NCI-H2196 (cell line): ENCODE data around the gene APBA1.
"Not testable (repeated sequence)": the region's sequence is repeated elsewhere in the genome, so short reads cannot be mapped to it uniquely, and the experiment has no call there.

Experiments used
- DNase-seq: peaks from one replicate; lab custom pipeline; 2025; ENCODE audit not compliant: unreplicated experiment; lab: John Stamatoyannopoulos, UW

APBA1 gene

DNA sequence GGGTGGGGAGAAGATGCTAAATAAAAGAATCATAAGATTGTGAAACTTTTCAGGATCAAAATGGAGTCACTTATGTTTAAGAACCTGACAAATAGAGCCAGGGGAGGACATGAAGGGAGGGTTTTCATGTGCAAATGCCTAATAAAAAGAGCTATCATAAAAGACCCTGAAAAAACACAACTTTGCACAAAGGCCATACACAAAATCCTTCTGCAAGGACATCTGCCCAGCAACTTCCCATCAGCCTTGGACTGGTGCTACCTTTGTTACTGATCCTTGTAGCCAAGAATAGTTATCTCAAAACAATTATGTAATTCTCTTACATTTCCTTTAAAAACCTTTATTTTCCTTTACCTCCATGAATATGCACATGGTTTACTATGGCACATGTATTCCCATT lies 63.0 kb downstream of the APBA1 start:
- no peak for DNase-seq

DNA sequence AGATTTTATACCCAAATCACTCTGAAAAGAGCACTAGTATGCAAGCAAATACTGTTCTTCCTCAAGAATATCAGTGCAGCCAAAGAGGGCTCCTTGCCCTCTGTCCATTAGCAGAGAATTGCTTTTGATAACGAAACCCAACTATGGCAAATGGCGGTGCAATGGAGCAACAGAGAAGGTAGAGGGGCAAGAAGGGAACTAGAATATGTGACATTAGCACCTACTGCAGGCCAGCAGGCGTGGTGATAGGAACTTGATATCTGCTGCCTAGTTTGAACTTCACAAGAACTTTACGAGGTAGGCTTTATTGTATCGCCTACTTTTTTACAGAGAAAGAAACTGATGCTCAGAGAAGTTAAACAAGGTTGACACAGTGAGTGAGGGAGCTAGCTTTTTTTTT lies 66.1 kb downstream of the APBA1 start:
- DNase-seq = no peak

DNA sequence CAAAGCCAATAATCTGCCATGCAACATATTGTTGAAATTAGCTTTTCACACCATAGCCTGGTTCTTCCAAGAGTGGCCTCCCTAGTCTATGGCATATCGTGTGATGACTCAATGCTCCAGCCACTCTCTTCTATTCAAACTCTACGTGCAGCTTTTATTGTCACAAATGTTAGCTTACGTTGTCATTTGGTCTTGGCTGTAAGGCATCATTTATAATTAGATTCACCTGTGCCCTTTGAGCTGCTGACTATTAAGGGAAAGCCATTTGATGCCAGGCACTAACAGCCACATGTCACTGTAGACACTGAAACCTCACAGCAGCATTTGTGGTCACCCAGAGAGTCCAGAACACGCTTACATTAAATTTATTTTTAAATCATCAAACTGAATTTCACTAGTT lies 66.8 kb downstream of the APBA1 start:
- no peak for DNase-seq

DNA sequence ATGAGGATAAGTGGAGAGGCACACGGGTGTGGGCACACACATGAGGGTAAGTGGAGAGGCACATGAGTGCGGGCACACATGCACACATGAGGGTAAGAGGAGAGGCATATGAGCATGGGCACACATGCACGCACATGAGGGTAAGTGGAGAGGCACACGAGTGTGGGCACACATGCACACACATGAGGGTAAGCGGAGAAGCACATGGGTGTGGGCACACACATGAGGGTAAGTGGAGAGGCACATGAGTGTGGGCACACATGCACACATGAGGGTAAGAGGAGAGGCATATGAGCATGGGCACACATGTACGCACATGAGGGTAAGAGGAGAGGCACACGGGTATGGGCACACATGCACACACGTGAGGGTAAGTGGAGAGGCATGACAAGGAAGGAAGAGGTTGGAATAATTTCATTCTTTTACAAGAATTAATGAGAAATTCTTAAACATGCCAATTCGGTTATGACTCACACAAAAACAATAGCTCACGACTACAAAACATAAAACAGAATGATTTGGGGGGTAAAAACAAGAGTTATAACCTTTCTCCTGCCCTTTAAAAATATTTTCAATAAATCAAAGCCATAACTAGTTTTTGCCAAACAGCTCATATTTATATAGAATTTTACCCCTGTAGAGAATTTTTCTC lies 67.5 kb downstream of the APBA1 start:
- no peak for DNase-seq

DNA sequence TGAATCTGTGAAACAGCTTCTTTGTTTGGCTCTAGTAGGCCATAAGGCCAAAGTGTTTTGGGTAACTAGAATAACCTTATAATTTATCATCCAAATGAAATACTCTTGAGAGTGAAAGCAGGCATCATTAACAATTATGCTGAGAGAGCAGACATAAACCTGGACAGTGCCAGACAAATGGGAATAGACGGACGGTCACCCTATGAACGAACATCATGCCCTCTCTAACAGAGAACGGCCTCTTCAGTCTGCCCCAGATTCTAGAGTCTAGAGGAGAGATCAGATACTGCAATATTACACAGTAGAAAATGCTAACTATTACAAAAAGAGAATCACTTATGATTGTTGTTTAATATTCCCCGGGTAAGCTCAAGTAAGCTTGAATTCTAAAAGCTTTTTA lies 68.5 kb downstream of the APBA1 start:
- DNase-seq = no peak

DNA sequence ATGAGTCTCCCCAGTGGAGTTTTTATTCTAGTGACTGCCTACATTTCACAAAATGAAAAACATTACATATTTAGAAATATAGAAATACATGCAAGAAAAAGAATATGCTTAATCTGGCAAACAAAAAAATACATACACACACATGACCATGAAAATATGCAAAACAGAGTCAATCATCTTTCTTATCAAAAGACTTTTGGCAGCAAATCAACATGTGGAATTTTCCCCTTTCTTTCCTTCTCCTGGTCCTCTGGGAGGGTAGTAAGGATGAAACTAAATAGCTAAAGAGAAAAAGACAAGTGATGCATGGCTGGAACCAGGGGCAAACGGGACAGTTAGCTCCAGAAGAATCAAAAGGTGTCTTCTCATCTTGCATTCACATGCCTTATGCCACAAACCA lies 69.4 kb downstream of the APBA1 start:
- DNase-seq = no peak

DNA sequence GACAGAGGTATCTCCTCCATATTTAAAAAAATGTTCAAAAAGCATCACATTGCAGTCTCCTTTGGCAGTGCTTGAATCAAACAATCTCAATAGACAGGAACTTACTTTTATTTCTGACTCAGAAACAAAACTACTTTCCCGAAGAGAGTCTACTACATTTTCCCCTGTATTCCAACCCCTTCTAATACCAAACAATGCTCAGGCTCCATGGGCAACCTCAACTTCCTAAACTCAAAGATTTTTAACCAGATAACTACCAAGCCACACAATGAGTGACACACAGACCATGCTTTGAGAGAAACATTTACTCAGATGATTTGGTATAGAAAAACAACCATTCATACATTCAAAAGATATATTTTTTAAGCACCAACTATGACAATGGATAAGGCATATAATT lies 70.5 kb downstream of the APBA1 start:
- no peak for DNase-seq

DNA sequence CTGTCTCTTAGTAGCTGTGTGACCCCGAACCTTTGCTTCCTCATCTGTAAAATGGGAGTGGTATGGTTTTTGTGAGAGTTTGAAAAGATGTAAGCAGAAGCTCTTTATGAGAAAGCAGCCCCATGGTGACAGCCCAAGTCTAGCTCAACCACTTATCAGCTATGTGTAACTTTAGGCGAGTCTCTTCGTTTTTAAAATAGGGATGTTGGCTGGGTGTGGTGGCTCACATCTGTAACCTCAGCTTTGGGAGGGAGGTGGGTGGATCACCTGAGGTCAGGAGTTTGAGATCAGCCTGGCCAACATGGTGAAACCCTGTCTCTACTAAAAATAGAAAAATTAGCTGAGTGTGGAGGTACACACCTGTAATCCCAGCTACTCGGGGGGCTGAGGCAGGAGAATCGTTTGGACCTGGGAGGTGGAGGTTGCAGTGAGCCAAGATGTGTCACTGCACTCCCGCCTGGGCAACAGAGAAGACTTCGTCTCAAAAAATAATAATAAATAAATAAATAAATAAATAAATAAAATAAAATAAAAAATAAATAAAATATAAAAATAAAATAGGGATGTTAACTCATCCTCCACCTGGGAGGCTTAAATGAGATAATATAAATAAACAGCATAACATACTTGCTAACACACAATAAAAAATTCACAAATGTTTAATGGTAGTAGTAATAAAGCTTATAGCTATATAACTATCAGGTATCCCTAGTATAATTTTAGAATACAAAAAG lies 71.7 kb downstream of the APBA1 start:
- no peak for DNase-seq

DNA sequence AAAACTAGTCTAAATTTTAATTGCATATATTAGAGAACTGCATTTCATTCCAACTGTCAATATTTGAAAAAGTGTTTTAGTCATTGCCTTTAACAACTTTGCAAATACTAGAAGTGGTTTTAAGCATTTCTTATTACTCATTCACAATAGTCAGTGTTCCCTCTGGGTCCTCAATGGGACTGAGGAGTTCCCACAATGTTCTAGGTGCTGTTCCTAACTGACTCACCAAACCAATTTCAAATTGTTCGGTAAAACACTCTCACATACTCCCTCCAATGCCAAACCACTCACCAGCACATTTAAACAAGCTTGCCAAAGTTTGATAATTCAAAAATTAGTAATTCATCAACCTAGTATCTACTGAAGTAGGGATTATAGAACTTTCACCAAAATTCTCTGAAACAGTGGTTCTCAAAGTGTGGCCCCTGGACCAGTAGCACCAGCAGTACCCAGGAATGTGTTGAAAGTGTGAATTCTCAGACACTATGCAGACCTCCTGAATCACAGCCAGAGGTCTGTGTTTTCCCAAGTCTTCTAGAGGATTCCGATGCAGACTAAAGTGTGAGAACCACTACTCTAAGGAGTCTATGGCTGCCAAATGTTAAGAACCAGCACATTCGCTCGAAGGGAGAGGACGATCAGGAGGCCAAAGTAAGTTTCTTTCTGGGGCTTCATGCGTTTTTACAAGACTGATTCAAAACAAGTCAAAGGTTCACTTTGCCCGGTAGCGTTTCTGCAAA lies 72.8 kb downstream of the APBA1 start:
- DNase-seq = no peak

DNA sequence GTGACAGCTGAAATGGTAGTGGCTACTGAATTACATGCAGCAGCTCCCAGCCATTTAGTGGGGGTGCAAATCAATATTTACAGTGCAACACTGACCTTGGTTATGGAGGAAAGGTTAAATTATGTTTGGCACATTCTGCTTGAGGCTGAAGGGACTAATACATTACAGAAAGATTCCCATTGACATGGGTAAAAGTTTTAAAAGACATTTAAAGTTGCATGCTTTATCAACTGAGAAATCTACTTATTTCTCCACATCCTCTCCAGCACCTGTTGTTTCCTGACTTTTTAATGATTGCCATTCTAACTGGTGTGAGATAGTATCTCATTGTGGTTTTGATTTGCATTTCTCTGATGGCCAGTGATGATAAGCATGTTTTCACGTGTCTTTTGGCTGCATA lies 75.3 kb downstream of the APBA1 start:
- not testable (repeated sequence) for DNase-seq

DNA sequence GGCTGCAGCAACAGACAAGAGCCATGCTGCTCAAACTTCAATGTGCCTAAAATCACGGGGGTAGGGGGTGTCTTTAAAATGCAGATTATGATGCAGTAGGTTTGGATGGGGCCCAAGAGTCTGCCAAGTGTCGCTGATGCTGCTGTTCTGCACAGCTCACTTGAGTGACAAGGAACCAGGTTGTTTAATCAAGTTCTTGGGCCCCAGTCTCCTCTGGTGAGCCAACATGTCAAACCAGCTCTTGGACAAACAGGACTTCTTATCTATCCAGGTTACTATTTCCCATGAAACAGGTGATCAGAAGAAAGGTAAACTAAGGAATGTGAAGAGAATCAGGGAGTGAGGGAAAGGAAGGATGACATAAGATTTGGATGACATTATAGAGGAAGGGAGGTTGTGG lies 78.0 kb downstream of the APBA1 start:
- DNase-seq = no peak

DNA sequence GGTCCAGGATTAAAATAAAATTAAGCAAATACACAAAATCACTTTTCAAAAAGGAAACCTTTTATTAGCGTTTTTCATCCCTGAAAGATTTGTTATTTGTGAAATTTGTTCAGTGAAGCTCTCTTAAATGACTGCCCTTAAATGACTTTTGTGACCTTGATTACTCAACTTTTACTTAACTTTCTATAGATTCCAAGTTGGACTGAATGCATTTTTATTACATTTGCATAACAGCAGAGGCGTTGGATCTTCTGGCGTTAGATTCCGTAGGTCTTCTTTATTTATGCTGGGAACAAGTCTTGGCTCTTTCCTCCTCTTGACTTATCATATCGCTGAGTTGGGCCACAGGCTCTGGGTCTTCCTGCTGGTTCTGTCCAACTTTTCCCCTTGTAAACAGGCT lies 78.4 kb downstream of the APBA1 start:
- DNase-seq = no peak

DNA sequence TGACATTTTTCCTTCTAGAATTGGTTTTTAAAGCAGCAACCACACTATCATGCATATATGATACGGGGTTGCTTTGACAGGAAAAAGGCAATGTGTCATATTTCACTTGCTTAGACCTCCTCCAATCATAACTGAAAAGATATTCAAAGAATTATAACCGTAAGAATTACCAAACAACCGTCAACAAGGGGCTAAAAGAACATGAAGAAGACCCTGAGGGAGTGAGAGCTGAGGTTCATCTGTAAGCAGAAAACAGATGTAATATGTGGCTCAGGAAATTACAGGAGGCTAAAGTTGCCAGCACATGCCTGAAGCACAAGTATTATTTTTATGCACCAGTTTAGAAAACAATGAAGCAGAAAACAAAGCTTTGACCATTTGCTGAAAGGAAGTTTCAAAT lies 78.9 kb downstream of the APBA1 start:
- DNase-seq = no peak

DNA sequence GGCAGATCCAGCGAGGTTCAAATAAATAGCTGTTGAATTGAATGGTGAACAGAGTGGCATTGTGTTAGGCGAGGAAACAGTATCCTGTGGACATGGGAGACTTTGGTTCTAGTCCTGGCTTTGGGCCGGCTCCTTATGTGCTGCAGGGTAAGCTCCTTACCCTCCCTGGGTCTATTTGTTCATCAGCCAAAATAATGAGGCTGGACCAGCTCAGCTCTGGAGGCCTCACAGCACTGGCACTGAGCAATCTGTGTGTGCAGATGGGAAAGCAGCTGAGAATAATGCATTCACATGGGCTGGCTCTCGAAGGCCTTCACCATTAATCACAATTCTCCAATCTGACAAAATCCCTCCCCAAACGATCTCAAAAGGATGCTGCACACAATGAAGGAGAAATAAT lies 81.9 kb downstream of the APBA1 start:
- no peak for DNase-seq

DNA sequence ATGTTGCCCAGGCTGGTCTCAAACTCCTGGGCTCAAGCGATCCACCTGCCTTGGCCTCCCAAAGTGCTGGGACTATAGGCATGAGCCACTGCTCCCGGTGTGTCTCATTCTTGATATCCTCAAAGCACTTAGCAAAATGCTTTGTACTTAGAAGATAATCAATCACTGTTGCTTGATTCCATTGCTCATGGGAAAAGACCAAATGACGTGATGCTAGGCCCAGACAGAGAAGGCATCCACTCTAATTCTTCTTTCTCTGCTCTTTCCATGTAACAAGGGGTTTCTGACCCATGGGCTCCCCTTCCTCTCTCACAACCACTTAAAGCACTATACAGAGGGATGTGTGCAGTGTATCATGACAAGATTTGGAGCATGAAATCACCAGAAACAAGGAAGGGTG lies 83.0 kb downstream of the APBA1 start:
- DNase-seq = no peak

DNA sequence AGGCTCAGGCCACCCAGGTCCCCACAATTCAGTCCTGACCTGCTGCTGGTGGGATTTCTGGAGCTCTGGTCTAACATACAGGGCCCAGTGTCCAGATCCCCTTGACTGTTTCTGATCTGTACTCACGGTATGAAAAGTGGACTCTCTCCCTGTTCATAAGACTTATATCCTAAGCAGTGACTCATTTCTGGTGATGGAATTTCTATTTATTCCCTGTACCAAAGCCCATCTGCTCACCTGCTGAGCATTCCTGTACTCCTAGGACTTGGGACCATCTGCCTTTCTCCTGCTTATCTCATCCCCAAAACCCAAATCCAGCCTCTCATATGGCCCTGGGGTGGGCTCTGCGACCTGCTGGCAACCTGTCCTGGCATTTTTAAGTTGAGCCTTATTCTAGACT lies 86.6 kb downstream of the APBA1 start:
- no peak for DNase-seq

DNA sequence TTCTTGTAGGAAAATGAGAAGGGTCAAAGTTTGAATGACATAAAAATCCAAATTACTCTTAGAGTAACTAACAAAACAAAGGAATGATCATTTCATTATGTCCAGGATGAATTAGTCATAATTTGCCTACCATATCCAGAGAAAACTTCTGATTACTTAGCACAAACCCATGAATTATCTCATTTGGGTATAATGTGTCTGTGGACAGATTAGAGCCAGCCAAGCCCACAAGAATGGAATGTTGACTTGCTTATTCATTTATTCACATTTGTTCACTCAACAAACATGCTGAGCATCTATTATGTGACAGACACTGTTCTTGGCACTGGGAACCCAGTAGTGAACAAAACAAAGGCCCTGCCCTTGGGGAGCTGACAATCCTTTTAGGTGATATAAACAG lies 87.4 kb downstream of the APBA1 start:
- no peak for DNase-seq

DNA sequence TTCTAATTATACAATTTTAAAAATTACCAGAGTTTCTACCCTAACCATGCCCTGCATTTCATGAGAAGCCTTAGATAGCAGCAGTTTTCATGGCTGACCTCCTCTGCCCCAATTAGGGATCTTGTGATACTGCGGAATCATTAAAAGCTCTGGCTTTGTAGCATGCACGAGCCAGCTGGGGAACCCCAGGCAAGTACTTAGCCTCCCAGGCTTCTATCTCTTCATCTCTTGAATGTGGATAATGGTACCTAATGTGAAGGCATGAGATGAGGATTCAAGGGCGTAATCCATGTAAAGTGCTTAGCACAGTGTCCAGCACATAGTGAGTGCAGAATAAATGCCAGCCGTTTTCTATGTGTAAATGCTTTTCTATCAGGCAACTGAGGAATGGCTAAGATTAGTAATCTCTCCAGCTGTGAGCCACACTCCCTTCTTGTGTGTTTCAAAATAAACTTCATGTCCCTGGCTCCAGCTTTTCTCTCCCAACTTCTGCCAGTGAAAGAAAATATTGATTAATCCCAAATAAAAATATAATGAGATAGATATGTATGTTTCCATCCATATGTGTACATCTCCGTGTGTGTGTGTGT lies 88.4 kb downstream of the APBA1 start:
- DNase-seq = no peak

DNA sequence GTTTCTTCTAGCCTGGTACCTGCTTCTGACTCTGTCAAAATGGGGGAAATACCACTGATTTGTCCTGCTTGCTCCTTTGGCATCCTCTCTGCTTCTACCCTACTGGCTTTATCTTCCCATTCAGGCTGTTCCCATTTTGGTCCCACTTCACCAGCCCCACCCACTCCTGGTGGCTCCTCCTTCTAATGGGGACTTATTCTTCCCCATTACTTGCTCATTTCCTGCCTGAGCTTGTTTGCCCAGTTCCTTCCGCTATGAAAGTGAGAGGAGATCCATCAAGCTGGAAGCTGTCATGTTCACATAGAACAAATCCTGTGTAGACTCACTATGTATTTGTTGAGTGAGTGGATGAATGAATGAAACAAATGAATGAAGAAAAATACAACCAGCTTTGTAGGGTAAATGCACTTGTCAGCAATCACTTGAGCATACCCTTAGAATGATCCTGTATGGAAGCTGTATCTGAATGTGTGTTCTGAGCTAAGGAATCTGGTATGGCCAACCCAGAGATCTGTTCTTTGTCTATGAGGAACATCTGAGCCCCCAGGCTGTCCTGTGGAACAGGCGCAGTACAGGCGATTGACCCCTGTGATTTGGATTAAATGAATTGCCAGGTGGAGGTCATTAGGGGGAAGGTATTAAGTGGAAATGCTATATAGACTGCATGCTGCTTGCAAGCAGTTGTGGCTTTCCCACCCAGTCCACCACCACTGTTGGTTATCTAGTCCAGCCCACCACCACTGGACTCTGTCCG lies 89.5 kb downstream of the APBA1 start:
- DNase-seq = no peak

DNA sequence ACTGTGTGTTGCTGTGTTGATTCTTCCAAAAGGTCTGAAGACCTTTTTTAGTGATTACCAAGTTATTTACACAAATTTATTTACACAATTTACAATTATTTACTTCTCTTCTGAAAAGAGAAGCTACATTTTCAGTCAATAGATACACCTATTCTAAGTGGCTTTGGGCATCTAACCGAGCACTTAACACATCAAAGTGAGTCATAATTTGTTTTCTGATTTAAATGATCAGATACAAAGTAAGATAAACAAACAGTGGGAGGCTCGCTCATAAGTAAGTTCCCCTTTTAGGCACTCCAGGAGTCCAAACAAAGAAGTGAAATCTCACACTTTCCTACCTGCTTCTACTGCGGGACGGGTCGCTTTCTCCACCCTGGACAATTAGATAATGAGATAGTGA lies 90.2 kb downstream of the APBA1 start:
- no peak for DNase-seq

DNA sequence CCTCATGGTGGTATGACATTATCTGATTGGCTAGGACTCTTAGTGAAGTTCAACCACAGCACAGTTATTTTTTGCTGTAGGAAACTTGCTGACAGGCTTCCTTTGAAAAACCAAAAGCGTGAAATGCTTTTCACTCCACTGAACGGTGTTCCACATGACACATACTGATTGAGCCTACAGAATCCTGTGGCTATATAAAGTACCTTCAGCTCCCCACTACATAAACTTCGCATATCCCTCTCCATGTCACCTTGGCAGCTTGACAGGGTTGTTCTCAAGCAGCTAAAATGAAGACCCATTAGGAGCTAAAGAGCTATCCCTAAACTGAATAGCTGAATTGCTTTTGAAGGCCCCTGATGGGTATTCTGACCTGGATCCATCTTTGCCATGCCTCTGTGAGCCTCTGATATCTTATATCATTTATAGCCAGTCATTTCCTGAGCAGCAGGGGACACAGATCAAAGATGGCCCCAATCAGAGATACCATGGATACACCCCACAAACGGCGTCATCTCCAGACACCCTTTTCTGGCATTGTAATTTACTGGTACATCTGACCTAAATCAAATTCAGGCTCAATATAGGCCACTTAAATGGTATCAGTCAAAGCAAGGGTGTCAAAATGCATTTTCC lies 91.5 kb downstream of the APBA1 start:
- no peak for DNase-seq
